RWPE2 (cell line): ENCODE data around the gene SH2D1B.
"Not testable (repeated sequence)": the region's sequence is repeated elsewhere in the genome, so short reads cannot be mapped to it uniquely, and the experiment has no call there.

ENCODE experiments used
- ATAC-seq: fragments of 200-7000 bp; cut with Tn5 transposase; 3 replicates; pipeline ENCODE4 v1.9.1; 2021; ENCODE audit warnings: low read depth
- DNase-seq: peaks from one replicate; pipeline ENCODE4 v3.0.0-alpha.2; 2020; ENCODE audit warnings: low spot score
- H3K27ac ChIP-seq: fragments of 450-650 bp; 2 replicates; pipeline ENCODE4 v1.5.1; 2017; ENCODE audit warnings: mild to moderate bottlenecking; ENCODE audit not compliant: poor library complexity, severe bottlenecking
- H3K27me3 ChIP-seq: fragments of 250-450 bp; sonication (Bioruptor Pico); 2 replicates; pipeline ENCODE4 v1.5.1; 2021; ENCODE audit warnings: mild to moderate bottlenecking, moderate library complexity; ENCODE audit not compliant: insufficient read depth, poor library complexity, severe bottlenecking
- H3K36me3 ChIP-seq: fragments of 250-450 bp; sonication (Bioruptor Pico); 2 replicates; pipeline ENCODE4 v1.5.1; 2020; ENCODE audit warnings: low read depth, mild to moderate bottlenecking, moderate library complexity
- H3K4me1 ChIP-seq: fragments of 250-450 bp; sonication (Bioruptor Pico); 2 replicates; pipeline ENCODE4 v1.5.1; 2021; ENCODE audit warnings: mild to moderate bottlenecking, moderate library complexity; ENCODE audit not compliant: insufficient read depth, poor library complexity, severe bottlenecking
- H3K4me3 ChIP-seq: fragments of 250-450 bp; sonication (Bioruptor Pico); 2 replicates; pipeline ENCODE4 v1.5.1; 2021; ENCODE audit warnings: mild to moderate bottlenecking, moderate library complexity; ENCODE audit not compliant: severe bottlenecking
- H3K9me3 ChIP-seq: fragments of 250-450 bp; sonication (Bioruptor Pico); 2 replicates; pipeline ENCODE4 v1.5.1; 2021; ENCODE audit warnings: mild to moderate bottlenecking, moderate library complexity; ENCODE audit not compliant: severe bottlenecking
- TF ChIP-seq, protein P1 (sequence below): fragments of 450-650 bp; IDR thresholded peaks from one replicate; pipeline ENCODE4 v1.5.1; 2017; ENCODE audit warnings: mild to moderate bottlenecking, moderate library complexity; ENCODE audit not compliant: poor library complexity, severe bottlenecking

Gene SH2D1B

DNA sequence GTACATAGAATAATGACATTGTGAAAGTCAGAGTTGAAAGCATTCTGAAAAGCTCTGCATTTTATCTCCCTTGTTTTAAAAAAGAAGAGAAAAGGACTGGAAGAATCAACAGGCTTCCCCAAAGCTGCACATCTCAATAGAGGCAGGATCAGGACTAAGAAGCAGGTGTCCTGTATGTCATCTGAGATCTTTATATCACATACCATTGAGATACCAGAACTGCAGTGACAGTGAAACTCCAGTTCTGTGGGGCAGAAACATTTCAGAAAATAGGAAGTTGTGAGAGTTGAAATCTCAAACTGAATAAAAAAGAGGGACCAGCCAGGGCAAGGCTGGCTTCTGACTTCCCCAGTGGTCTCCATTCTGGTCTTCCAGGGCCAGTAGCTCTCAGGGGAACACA, 33.0 kb upstream of the SH2D1B start:
- TF ChIP-seq, protein P1, sequence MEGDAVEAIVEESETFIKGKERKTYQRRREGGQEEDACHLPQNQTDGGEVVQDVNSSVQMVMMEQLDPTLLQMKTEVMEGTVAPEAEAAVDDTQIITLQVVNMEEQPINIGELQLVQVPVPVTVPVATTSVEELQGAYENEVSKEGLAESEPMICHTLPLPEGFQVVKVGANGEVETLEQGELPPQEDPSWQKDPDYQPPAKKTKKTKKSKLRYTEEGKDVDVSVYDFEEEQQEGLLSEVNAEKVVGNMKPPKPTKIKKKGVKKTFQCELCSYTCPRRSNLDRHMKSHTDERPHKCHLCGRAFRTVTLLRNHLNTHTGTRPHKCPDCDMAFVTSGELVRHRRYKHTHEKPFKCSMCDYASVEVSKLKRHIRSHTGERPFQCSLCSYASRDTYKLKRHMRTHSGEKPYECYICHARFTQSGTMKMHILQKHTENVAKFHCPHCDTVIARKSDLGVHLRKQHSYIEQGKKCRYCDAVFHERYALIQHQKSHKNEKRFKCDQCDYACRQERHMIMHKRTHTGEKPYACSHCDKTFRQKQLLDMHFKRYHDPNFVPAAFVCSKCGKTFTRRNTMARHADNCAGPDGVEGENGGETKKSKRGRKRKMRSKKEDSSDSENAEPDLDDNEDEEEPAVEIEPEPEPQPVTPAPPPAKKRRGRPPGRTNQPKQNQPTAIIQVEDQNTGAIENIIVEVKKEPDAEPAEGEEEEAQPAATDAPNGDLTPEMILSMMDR, result no peak
- Histone ChIP-seq H3K9me3 (no peaks in the 10 kb centered on the region), H3K4me3 (no peak overlapping the region), H3K27ac (no peak overlapping the region), H3K4me1 (no peaks in the 10 kb centered on the region), H3K27me3 (no peaks in the 10 kb centered on the region), H3K36me3 (no peaks in the 10 kb centered on the region)
- DNase-seq, result no peak
- ATAC-seq, result no peak

DNA sequence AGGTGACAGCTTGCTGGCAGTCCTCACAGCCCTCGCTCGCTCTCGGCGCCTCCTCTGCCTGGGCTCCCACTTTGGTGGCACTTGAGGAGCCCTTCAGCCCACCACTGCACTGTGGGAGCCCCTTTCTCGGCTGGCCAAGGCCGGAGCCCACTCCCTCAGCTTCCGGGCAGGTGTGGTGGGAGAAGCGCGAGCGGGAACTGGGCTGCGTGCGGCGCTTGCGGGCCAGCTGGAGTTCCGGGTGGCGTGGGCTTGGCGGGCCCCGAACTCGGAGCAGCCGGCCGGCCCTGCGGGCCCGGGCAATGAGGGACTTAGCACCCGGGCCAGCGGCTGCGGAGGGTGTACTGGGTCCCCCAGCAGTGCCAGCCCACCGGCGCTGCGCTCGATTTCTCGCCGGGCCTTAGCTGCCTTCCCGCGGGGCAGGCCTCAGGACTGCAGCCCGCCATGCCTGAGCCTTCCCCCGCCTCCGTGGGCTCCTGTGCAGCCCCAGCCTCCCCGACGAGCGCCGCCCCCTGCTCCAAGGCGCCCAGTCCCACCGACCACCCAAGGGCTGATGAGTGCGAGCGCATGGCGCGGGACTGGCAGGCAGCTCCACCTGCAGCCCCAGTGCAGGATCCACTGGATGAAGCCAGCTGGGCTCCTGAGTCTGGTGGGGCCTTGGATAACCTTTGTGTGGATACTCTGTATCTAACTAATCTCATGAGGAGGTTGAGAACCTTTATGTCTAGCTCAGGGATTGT, 21.2 kb upstream of the SH2D1B start:
- H3K9me3 ChIP-seq, ATAC-seq, H3K36me3 ChIP-seq, H3K4me1 ChIP-seq, DNase-seq, H3K4me3 ChIP-seq, H3K27me3 ChIP-seq, H3K27ac ChIP-seq: not testable (repeated sequence)

DNA sequence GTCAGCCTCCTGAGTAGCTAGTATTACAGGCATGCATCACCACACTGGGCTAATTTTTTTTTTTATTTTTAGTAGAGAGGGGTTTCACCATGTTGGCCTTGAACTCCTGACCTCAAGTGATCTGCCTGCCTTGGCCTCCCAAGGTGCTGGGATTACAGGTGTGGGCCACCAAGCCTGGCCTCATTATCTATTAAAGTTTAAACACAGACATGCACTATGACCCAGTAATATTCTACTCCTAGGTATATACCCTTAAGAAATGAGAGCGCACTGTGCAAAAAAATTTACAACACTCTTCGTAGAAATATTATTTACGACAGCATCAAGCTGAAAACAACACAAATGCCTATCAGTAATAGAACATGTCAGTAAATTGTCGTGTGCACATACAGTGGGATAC, 18.6 kb upstream of the SH2D1B start:
- DNase-seq (no peak), ATAC-seq (no peak)
- Histone ChIP-seq H3K36me3 (no peaks in the 10 kb centered on the region), H3K27ac (no peak overlapping the region), H3K27me3 (no peaks in the 10 kb centered on the region), H3K9me3 (no peaks in the 10 kb centered on the region), H3K4me3 (no peak overlapping the region), H3K4me1 (no peaks in the 10 kb centered on the region)
- TF ChIP-seq, protein P1, result no peak

DNA sequence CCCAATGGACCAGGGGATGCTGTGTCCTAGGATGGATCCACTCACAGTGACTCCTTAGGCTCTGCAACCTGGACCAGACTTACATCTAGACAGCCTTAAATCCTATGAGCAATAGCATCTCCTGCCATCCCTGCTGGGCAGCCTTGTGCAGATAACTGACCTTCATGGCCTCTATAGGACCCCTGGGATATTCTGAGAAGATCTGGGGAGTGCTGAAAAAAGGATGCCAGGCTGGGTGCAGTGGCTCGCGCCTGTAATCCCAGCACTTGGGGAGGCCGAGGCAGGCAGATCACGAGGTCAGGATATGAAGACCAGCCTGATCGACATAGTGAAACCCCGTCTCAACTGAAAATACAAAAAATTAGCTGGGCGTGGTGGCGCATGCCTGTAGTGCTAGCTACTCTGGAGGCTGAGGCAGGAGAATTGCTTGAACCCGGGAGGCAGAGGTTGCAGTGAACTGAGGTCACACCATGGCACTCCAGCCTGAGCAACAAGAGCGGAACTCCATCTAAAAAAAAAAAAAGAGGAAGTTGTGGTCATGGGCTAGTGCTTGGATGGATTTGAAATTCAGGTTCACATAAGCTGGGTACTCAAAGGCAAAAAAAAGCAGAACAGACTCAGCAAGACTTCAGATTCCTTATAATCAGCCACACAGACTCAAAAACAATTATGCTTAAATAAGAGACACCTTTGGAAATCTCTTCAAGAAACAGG, 10.9 kb upstream of the SH2D1B start:
- ATAC-seq (no peak), DNase-seq (no peak)
- Histone ChIP-seq H3K4me3 (no peak overlapping the region), H3K27me3 (no peaks in the 10 kb centered on the region), H3K27ac (no peak overlapping the region), H3K4me1 (peaks cover 7% of the 10 kb centered on the region), H3K36me3 (no peaks in the 10 kb centered on the region), H3K9me3 (no peaks in the 10 kb centered on the region)
- TF ChIP-seq, protein P1, result no peak

DNA sequence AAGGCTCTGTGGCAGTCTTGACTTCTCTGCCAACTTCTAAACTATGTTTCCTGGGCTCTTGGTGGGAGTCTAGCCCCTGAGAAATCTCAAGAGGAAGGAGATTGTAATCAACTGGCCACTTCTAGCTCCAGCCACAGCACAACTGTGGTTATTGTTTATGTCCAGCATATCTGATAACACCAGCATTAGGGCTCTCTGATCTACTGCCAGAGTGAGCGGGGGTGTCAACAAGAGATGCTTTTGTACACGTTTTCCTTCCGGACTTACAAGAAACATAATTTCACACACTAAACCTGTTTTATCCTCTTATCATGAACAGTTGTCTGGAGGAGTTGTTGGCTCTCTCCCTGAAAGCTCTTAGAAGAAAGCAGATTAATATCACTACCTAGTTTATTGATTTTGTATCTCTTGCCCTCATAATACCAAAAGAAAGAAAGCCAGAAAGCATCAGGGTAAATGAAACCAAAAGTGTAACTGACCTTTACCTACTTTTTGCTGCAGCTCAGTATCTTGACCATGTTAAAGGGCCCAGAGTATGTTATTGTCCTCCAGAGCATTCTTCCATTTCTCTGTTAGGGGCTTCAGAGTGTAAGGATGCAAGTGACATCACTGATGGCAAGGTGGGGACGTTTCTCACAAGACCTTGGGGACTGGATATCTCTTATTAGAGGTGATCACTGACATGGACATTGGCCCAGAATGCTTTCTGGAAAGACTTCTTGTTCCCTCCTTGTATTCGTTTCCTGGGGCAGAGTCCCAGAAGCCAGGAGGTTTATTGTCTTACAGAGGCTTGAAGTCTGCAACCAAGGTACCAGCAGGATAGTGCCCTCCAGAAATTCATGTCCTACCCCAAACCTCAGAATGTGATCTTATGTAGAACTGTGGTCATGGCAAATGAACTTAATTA, 9.6 kb upstream of the SH2D1B start:
- no peak overlapping the region for H3K4me3 ChIP-seq
- H3K27ac ChIP-seq, result no peak overlapping the region
- no peaks in the 10 kb centered on the region for H3K27me3 ChIP-seq
- DNase-seq, result no peak
- H3K4me1 ChIP-seq, result peaks cover 7% of the 10 kb centered on the region
- TF ChIP-seq, protein P1, result no peak
- H3K36me3 ChIP-seq, result no peaks in the 10 kb centered on the region
- H3K9me3 ChIP-seq, result no peaks in the 10 kb centered on the region
- ATAC-seq, result no peak
